GM18861 (cell line): ENCODE results near the gene DCP1B.

Experiments used
- ATAC-seq: cut with Tn5 transposase; IDR thresholded peaks from one replicate; pipeline ENCODE4 v1.9.1; 2021; ENCODE audit not compliant: unreplicated experiment

The DCP1B gene

DNA sequence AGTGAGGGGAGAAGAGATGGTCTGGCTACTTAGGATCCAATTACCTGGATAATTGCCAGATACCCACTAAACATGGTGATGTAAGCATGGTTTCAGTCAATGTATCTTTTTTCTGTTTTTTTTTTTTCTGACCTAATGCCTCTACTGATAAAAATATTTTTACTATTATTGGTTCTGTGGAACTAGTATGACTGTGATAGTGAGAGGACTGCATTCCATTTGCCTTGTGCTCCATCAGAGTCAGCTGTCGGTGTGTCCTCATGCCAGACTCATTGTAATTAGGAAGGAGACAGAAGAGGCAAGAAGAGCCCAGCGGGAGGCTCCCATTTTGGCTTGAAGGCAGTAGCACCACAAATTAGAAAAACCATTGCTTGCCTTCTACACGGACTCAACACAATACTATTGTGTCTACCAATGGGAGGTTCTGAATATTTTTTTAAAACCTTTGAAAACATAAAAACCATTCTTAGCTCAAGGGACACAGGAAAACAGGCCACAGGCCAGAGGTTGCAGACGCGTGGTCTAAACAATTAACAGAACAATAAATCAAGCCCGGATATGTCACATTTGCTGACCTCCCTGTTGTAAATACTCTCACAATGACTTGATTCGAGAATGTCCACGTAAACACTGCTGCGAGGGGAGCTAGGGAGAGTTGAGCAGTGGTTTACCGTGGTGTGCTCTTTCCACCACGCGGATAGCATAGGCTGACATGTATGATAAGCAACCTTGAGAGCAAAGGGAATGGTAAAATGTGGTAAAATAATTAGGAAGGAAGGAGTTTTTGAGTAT is 13.5 kb upstream of the DCP1B start:
- ATAC-seq, result no peak

DNA sequence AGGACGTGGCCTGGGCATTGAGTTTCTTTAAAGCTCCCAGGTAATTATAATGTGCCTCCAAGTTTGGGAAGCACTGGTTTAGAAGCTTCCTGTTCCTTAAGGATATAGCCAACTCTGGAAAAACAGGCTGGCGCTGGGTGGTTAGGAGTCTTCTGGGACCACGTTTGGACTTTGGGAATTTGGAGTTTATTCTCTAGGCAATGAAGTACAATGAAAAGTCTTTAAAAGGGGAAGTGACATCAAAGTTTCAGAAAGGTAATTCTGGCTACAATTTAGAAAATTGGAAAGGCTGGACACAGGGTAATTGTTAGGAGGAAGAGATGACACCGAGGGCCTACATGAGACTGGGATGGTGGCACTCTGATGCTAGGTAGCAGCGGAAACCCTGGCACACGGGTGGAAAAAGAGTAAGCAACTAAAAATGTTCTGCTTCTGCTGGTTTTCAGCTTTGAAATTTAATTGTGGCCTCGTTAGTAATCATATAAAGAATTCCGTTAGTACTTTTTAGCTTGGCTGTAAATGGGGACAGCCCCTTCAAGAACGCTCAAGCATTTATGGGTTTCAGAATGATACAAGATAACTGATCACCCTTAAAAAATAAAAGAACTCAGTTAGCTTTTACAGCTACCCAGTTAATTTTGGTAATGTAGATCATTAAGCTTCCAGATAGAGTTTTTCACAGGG is 12.7 kb upstream of the DCP1B start:
- no peak for ATAC-seq

DNA sequence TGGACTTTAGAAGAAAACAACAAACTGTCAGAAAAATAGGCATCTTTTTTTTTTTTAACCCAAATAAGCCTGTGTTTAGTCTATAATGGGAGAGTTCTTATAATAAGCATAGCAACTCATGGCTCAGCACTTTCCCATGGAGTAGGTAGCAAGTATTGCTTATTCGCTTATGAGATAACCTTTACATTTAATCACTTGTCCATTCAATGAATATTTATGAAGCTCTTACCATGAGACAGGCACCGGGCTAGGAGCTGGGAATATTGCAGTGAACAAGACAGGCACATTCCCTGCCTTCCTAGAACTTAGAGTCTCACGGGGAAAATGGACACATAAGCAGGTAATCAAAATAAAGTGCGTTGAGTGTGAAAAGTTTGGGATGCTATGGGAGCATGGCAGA is 10.0 kb upstream of the DCP1B start:
- no peak for ATAC-seq

DNA sequence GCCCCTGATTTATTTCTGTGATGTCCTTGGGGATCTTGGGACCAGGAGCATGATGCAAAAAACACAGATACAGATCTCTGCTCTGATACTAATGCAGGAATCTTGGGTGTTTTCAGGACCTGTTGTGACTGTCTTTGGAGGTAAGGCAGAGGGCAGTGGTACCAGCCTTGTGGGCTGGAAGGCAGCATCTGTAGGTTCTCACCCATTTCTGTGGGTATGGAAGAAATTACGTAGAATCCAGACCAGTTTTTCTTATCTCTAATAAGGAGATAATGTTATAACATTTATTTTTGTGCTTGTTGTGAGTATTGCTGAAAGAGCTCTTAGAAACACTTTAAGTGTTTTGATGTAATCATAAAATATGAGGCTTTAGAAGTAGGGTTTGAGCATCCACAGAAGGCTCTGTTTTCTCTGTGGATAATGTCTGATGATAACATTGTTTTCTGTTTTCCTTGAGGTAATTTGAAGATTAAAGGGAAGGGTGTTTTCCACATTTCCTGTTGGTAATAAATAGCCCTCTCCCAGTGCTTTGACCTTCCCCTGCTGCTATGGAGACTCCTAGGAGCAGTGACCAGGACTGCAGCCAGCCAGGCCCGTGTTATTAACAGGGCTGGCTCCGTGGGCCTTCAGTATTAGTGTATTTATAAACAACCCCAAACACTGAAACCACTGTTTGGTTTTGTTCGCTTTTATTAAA is 9.4 kb upstream of the DCP1B start:
- no peak for ATAC-seq

DNA sequence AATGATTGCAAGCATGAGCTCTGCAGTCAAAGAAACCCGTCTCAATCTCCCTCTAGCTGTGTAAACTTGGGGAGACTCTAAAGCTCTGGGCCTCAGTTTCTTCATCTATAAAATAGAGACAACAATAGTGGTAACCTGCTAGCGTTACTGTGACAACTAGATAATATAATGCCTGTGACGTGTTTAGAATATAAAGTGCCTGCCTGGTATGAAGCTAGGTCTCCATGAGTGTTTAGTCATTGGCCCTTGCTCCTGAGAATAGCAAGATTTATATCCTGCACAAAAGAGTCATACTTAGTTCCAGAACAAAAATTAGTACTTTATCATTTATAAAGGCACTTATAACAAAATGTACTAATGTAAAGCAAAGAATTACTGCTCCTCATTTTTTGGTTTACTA is 8.8 kb upstream of the DCP1B start:
- ATAC-seq, result no peak

DNA sequence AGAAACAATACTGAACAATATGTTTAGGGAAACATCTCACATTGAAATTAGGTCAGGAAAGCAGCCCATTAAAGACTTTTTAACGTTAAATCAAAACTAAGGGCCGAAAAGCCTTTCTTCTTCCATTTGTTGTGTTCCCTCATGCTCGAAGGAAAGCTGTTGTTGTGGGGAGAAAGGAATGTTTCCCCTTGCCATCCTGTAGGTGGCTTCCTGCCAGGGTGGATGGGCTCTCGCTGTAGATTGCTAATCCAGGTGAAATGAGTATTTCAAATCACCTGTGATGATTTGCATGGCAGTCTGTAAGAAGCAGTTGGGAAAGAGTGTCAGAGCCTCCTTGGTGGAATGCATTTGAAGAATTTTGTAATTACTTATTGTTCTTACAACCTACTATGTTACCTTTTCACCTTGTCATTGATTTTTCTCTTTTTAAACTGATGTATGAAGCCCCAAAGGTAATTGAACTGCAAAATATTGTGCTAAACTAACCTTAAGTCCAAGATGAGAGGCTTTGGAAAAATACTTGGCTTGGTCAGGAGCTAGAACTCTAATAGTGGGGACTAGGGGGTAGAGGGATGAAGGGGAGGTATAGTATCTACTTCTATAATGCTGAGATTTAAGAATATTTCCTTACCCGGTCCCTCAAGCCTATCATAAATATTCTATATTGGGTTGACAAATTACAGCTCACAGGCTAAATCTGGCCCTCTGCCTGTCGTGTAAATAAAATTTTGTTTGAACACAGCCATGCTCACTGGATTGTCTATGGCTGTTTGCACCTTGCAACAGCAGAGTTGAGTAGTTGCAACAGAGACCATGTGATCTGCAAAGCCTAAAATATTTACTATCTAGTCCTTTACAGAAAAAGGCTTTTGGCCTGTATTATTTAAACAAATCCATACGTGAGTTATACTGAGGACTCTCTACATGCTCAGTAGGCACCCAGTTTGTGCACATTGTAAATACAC is 7.7 kb upstream of the DCP1B start:
- ATAC-seq, result no peak

DNA sequence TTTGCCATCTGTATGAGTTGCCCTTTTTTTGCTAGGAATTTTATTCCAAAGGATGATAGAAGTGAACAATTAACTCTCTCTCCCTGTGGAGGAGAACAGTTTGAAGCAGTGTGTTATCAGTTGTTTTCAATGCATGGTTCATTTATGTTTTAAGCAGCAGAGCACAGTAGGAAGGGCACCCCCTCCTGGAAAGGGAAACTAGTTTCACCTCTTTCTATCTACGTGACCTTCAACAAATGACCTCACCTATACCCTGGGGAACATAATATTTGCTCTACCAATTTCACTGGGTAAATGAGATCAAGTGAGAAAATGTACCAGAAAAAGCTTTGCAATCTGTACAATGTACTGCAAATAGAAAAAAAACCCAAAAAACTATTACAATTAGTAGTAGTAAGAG is 5.4 kb upstream of the DCP1B start:
- no peak for ATAC-seq

DNA sequence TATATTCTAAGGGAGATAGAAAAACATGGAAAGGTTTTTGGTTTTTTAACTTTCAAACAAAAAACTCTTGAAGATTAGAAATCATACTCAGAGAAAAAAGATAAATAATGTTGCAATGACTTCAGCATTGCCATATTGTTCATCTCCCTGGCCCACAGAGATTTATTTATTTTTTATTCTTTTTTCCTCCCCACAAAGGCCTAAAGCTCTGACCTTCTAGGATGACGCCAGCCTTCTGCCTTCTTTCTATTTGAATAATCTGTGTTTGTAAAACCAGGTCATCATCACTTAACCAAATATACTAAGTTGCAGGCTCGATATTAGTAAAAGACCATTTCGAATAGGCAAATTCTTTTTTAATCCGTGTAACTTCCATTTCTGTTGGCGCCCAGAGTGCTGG is 4.4 kb upstream of the DCP1B start:
- ATAC-seq, result no peak

DNA sequence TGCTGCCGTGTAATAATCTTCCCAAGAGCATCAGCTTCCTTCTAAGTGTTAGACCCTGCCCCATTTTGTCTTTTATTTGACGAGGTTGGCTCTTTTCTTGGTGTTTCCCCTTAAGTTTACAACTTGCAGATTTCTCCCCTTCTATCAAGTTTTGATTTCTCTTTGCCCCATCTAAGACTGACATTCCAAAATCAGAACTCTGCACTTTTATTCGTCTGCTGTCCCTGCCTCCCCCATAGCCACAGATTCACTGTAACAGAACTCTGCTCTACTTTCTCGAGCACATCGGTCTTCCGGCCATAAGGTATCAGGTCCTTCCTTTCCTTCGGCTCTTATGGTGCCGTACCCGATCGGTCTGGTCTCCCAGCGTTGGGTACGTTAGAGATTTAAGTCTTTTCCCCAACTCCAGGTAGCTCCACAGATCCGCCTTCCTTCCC is 563 bp downstream of the DCP1B start:
- no peak for ATAC-seq

DNA sequence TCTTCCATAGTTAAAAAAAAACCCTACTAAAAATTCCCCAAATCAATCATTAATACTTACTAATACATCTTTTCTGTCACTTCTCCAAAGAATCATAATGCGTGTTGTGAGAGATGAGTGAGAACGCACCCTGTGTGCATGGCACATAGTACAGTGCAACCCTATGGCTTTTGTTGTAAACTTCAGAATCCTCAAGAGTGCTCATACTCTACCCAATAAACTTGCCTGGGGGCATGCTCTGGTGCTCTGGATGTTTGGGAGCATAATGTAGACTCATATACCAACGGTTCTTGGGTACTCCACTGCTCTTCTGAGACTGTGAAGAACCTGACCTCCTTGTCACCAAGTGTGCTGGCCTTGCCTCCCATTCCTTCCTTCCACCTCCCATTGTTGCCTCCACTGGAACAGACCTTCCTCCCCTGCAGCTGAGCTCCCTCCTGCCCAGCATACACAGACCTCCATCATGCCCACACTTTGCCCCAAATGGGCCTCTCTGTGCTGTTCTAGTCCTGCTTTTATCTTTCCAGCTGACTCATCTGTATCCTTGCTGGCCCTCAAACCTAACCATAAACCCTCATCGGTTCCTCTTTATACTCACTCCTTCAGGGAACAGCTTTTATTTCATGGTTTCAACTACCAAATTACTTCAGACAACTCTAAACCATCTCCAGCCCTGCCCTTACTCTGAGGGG is 8.9 kb downstream of the DCP1B start:
- no peak for ATAC-seq

DNA sequence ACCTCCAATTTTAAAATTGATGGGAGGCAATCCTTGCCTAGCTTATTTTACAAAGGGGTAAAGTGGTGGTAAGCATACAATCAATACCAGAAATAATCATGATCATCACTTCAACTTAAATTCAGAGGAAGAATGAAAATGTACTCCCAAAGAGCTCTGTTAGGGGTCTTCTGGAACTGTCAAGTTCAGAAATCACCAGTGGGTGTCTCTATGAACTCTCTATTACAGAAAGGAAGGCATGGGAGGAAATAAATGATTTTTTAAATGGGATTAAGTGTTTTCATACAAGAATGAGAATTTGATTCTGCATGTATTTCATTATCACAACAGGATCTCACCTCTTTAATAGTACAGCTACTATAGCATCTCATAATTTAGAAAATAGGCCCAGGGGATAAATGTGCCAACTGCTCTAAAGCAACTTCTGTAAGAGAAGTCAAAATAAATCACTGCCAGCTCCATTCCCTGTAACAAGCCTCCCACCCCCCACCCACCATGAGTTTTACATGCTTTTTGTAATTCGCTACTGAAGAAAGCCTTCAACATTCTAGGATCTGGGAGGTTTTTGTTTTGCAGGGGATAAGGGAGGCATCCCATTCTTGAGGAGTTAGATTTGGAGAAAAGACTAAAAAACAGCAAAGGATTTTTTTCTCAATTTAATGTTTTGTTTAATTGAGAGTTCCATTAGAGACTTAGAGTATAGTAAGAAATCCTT is 9.7 kb downstream of the DCP1B start:
- ATAC-seq, result no peak

DNA sequence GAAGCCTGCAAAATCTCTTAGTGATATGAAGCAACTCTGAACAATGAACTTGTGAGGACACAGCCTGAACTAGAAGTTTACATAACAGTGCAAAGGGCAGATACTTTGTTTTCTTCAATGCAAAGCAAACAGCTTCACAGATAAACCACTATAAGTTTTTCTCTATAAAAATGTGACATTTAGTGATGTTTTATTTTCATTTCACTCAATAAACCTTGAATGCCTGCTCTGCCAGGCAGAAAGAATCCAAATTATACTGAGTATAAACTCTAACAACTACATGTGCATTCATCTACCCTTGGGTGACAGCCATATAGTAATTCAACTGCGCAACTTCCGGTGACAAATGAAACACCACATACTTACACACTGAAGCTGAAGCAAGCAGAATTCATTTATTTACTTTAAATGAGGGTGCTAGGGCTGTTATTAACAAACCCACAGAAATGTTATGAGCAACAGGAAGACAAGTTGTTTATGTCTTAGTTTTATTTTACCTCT is 10.3 kb downstream of the DCP1B start:
- ATAC-seq, result no peak

DNA sequence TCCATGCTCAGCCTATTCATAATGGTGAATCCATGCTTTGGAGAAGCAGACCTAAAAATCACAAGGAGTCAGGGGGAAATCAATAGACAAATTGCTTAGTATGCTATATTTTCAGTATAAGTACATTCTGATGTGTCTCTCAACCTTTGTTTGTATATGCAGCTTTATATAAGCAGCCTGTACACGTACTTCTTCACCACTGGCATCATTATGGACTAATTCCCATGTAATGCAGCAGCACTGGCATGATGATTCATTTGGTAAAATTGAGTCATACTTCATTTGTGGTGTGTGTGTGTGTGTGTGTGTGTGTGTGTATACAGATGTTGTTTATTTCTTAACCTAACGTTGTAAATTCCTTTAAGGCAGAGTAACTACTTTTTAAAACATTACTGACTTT is 10.9 kb downstream of the DCP1B start:
- ATAC-seq, result no peak

DNA sequence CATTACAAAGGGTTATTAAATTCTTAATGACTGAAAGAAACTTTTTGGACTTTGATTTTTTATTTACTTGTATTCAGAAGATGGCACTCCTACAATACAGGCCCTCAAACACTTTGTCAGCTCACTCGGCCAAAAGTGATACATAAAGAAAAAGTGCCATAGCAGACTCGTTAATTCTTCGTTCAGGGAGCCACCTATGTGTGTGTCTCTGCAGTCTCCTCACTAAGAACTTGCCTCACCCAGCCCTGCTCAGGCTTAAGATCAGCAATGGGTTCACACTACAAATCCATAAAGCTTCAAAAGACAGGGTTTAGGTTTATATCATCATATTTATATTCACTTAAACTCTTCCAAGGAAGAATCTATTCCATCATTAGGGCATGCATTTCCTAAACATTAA is 11.5 kb downstream of the DCP1B start:
- ATAC-seq, result no peak

DNA sequence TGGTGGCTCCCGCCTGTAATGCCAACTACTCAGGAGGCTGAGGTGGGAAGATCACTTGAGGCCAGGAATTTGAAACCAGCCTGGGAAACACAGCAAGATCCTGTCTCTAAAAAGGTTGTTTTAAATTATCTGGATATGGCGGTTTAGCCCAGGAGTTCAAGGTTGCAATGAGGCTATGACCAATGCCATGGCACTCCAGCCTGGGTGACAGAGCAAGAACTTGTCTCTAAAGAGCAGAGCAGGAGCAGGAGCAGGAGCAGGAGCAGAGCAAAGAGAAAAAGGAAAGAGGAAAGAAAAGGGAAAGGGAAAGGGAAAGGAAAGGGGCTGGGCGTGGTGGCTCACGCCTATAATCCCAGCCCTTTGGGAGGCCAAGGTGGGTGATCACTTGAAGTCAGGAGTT is 15.1 kb downstream of the DCP1B start:
- no peak for ATAC-seq

DNA sequence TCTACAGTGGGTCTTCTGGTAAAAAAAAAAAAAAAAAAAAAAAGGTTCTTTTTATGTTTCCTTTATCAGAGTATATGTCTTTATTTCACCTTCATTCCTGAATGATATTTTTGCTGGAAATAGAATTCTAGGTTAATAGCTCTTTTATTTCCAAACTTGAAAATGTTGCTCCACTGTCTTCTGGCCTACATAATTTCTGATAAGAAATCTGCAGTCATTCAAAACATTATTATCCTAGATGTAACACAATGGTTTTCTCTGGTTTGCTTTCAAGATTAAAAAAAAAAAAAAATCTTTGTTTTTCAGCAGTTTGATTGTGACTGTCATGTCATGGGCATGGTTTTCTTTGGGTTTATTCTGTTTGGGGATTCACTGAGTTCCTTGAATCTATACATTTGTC is 19.5 kb downstream of the DCP1B start:
- ATAC-seq, result no peak

DNA sequence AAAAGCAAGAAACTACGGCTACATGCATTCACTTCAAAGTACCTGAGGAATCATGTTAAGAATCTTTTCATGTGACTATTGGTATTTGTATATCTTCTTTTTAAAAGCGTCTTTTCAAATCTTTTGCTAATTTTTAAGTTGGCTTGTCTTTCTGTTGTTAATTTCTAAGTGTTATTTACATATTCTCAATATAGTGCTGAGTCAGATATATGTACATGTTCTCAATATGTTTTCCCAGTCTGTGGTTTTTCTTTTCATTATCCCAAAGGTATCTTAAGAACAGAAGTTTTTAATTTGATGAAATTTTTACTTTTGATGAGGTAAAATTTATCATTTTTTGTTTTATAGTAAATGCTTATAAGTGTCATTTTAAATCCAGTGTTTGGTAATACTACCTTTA is 24.0 kb downstream of the DCP1B start:
- no peak for ATAC-seq

DNA sequence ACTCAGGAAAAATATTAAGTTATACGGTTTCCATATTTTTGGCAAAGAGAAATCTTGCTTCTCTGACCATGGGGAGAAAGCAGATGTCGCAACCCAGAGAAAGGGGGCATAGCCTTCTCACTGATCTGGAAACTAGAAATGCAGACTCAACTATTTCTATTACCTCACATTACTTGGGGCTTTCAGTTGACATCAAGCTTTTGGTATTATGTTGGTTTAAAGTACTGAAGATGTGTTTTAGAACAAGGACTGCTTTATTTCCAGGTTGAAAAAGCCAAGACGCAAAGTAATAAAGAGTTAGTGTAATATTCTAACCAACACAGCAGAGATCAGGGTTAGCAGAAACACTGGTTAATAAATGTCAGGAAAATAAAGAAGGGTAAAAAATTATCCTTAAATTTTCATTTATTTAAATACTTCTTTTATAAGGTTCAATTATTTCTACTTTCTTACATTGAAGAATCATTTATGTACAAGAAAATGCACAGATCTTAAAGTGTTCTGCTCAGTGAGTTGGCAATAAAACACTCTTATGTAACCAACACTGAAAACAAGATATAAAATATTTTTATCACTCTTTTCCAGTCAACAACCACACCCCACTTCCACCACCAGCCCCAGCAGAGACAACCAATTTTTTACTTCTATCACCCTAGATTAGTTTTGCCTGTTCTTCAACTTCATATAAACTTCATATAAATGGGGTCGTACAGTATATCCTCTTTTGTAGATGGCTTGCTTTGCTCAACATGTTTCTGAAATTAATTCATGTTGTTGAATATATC is 26.0 kb downstream of the DCP1B start:
- no peak for ATAC-seq

DNA sequence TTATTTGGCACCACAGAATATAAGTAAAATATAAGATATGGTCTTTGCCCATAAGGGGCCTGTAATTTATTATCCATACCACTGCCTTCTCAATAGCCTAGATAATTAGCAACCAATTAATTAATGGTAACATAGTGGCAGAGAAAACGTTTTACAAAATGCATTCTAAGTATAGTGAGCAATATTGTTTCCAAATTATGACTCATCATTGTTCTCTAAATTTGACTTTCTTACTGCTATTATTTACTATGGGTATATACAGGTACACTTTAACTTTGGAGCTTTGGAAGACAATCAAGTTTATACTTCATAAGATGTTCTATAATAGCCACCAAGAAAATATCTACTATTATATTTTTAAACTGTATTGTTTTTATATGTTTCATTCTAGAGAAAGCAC is 26.7 kb downstream of the DCP1B start:
- ATAC-seq, result no peak
